ENCODE data around the gene TCF7. TPM values are rescaled to one million over a fixed set of nuclear protein-coding genes. Genes with fewer than 3 reads are reported as not detected.

The TCF7 gene
- total RNA-seq, 1 donor from 2014 or later, result 5.7 TPM

DNA sequence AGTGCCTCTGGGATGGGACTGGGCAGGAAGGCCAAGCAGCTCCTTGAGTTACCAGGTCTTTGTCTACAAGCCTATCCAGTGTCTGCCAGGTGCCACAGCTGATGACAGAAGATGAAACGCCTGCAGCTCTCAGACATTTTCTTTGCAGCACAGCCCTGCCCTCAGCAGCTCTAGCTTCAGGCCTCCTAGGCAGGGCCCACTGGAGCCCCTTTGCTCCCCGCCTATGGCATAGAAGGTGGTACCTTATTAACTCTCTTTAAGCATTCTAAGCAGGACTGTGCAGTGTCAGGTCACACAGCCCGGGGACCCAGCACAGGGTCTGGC is 63.6 kb downstream of the TCF7 start:
- Histone ChIP-seq H3K9me3 (no peaks in the 10 kb centered on the region), H3K36me3 (peaks cover 7% of the 10 kb centered on the region), H3K4me1 (peaks cover 35% of the 10 kb centered on the region), H3K27me3 (ENCODE audit: low read depth) (no peaks in the 10 kb centered on the region), H3K4me3 (peak overlapping the region; percentile 83), H3K27ac (peak overlapping the region; percentile 100)
- intact Hi-C loops (cut with DNase I), result no loop called here
- TF ChIP-seq, protein P1, sequence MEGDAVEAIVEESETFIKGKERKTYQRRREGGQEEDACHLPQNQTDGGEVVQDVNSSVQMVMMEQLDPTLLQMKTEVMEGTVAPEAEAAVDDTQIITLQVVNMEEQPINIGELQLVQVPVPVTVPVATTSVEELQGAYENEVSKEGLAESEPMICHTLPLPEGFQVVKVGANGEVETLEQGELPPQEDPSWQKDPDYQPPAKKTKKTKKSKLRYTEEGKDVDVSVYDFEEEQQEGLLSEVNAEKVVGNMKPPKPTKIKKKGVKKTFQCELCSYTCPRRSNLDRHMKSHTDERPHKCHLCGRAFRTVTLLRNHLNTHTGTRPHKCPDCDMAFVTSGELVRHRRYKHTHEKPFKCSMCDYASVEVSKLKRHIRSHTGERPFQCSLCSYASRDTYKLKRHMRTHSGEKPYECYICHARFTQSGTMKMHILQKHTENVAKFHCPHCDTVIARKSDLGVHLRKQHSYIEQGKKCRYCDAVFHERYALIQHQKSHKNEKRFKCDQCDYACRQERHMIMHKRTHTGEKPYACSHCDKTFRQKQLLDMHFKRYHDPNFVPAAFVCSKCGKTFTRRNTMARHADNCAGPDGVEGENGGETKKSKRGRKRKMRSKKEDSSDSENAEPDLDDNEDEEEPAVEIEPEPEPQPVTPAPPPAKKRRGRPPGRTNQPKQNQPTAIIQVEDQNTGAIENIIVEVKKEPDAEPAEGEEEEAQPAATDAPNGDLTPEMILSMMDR (IDR thresholded peaks at IDR 0.05), result no peak
- DNase-seq, result no peak
- no peak for ATAC-seq

DNA sequence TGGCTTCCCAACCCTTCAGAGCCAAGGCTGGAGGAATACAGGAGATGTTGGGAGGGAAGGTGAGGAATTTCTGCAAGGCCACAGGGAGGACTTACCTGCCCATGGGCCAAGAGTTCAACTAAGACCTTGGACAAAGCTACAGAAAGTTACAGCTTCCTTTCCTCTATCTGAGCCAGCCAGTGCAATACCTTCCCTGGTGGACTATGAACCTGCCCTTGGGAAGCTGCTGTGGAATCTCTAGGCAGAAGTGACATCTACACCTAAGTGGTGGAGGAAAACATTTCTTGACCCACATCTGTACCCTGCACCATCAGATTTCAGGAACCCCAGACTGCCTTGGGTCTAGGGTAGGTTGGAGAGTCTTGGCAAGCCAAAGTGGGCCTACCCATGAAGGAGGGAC is 69.0 kb downstream of the TCF7 start:
- no peak for ATAC-seq
- intact Hi-C loops (cut with DNase I), result no loop called here
- no peaks in the 10 kb centered on the region for H3K36me3 ChIP-seq

DNA sequence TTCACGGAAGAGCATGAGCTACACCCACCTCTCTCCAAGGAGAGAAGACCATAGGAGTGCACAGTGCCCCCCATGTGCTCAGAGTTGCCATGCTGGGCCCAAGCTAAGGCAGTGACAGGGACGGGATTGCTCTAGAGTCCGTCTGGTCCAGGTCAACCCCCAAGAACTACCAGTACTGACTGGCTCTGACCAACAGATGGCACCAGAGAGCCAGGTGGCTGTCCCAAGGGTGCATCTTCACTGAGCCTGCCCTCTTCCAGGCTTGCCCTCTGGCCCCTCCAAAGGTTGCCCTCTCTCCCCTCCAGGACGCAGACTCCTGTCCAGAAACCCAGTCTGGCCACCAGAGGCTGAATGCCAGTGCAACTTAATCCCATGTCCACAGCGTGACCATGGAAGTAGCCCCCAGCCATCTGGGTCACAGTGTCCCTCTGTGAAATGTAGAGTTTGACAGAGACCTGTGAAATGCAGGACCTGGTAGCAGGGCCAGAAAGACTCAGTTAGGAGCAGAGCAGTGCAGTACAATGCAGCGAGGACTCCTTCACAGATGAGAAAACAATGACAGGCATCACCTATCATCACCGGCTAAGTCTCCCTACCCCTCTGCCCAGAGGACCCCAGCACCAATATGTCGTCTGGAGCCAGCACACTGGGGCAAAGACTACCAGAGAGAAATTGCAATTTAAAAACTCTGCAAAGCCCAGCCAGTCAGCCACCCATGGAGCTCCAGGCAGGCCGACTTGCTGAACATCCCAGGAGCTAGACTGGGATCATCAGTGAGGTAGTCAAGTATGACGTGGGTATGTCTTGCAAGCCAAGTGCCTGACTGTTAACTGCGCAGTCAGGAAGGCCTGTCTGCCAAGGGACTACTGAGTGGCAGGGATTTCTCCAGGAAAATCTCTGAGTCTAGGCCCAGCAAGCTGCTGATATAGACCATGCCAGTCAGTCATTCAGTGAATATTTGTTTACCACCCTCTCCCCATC is 70.0 kb downstream of the TCF7 start:
- Histone ChIP-seq H3K27me3 (ENCODE audit: low read depth) (no peaks in the 10 kb centered on the region), H3K27ac (no peak overlapping the region), H3K36me3 (no peaks in the 10 kb centered on the region), H3K4me1 (no peaks in the 10 kb centered on the region), H3K4me3 (no peak overlapping the region), H3K9me3 (no peaks in the 10 kb centered on the region)
- TF ChIP-seq, protein P1 (IDR thresholded peaks at IDR 0.05), result peak; percentile 92
- intact Hi-C loops (cut with DNase I), result loop anchor here (5.0 kb wide), 1 partner anchor 103 kb away; no protein-coding TSS in a partner anchor
- ATAC-seq, result peak; percentile 90 to 94
- peak; percentile 73 for DNase-seq

More for the DNA sequence above, 69.0 kb downstream of the TCF7 start:
- no peaks in the 10 kb centered on the region for H3K9me3 ChIP-seq
- TF ChIP-seq, protein P1 (IDR thresholded peaks at IDR 0.05), result no peak
- H3K4me3 ChIP-seq, result no peak overlapping the region
- no peak overlapping the region for H3K27ac ChIP-seq
- no peaks in the 10 kb centered on the region for H3K4me1 ChIP-seq
- H3K27me3 ChIP-seq (ENCODE audit: low read depth), result no peaks in the 10 kb centered on the region
- no peak for DNase-seq

DNA sequence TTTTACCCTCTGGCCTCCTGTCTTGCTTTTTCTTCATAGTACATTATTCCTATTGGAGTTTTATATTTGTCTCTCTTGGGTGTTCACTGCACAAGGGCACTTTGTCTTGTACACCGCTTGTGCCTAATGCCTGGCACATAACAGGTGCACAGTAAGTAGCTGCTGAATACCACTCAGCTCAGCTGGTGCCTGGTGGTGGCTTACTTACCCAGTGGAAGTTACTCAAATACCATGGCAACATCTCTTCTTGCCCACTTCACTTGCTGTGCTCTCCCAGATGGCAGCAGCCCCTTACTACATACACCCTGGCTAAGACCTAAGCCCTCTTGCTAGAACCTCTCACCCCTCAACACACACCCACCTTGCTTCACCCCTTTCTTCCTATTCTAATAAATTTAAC is 73.6 kb downstream of the TCF7 start:
- Histone ChIP-seq H3K36me3 (no peaks in the 10 kb centered on the region), H3K4me1 (no peaks in the 10 kb centered on the region), H3K4me3 (no peak overlapping the region), H3K27ac (no peak overlapping the region), H3K27me3 (ENCODE audit: low read depth) (no peaks in the 10 kb centered on the region), H3K9me3 (no peaks in the 10 kb centered on the region)
- ATAC-seq (no peak), DNase-seq (no peak)
- TF ChIP-seq, protein P1 (IDR thresholded peaks at IDR 0.05), result no peak
- intact Hi-C loops (cut with DNase I), result loop anchor here (5.0 kb wide), 1 partner anchor 99 kb away; no protein-coding TSS in a partner anchor

DNA sequence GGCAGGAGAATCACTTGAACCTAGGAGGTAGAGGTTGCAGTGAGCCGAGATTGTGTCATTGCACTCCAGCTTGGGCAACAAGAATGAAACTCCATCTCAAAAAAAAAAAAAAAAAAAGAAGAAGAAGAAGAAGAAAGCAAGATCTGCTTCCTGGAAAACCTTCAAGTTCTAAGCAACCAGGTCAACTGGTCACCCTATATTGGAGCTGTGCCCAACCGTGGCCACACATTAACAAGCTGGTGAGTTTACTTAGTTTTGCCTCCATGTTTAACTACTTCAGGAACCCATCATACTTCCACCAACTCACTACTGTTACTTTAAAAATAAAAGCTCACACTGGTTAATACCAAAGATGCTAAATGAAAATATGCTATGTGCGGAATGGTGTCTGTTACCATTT is 74.5 kb downstream of the TCF7 start:
- Histone ChIP-seq H3K36me3 (no peaks in the 10 kb centered on the region), H3K27ac (no peak overlapping the region), H3K9me3 (no peaks in the 10 kb centered on the region), H3K4me1 (no peaks in the 10 kb centered on the region), H3K27me3 (ENCODE audit: low read depth) (no peaks in the 10 kb centered on the region), H3K4me3 (no peak overlapping the region)
- DNase-seq (no peak), ATAC-seq (no peak)
- intact Hi-C loops (cut with DNase I), result loop anchor here (5.0 kb wide), 1 partner anchor 98 kb away; no protein-coding TSS in a partner anchor
- TF ChIP-seq, protein P1 (IDR thresholded peaks at IDR 0.05), result no peak

All from lower lobe of right lung (tissue), 2 donors.